WTC11 (cell line): ENCODE results near the gene AGPAT3. TPM values are rescaled to one million over a fixed set of nuclear protein-coding genes. Genes with fewer than 3 reads are reported as not detected.

Experiments
- ATAC-seq: fragments of 200-7000 bp; cut with Tn5 transposase; 2 replicates; pipeline ENCODE4 v1.10.0; 2021; ENCODE audit warnings: mild to moderate bottlenecking, moderate library complexity
- CTCF ChIA-PET: fragments of 300-600 bp; sonication (Branson Sonifier 250); formaldehyde crosslinking; loops from one replicate; lab custom pipeline; 2021; ENCODE audit warnings: antibody characterized with exemption; lab: Charles Lee
- POLR2A ChIA-PET: fragments of 350-600 bp; sonication (Branson Sonifier 250); formaldehyde crosslinking; loops from one replicate; lab custom pipeline; 2021; ENCODE audit warnings: antibody characterized with exemption; lab: Charles Lee
- DNase-seq: peaks from one replicate; pipeline ENCODE4 v3.0.0; 2021; ENCODE audit warnings: low spot score
- H3K27ac Mint-ChIP-seq: 2 replicates; pipeline ENCODE4 v1.8.0; 2021; ENCODE audit warnings: mixed read lengths
- H3K27me3 Mint-ChIP-seq: 2 replicates; pipeline ENCODE4 v1.8.0; 2021; ENCODE audit warnings: low read depth, mild to moderate bottlenecking, moderate library complexity, mixed read lengths
- H3K36me3 Mint-ChIP-seq: 2 replicates; pipeline ENCODE4 v1.8.0; 2021; ENCODE audit warnings: mixed read lengths
- H3K4me1 Mint-ChIP-seq: 2 replicates; pipeline ENCODE4 v1.8.0; 2022; ENCODE audit warnings: mixed read lengths
- H3K4me3 Mint-ChIP-seq: 2 replicates; pipeline ENCODE4 v1.8.0; 2021; ENCODE audit warnings: mild to moderate bottlenecking, moderate library complexity, mixed read lengths
- H3K9me3 Mint-ChIP-seq: 2 replicates; pipeline ENCODE4 v1.8.0; 2021; ENCODE audit warnings: mixed read lengths
- CBFB ChIP-seq: sonication (generic); formaldehyde crosslinking; IDR thresholded peaks from 2 replicates; pipeline ENCODE4 v1.8.1; 2022; ENCODE audit warnings: mild to moderate bottlenecking, low read depth, missing genetic modification reagents
- EMX1 ChIP-seq: fragments of 250-450 bp; sonication (Bioruptor Pico); IDR thresholded peaks from 2 replicates; pipeline ENCODE4 v1.8.0; 2021; ENCODE audit warnings: mild to moderate bottlenecking
- ETV6 ChIP-seq: sonication (generic); formaldehyde crosslinking; IDR thresholded peaks from 2 replicates; pipeline ENCODE4 v1.8.1; 2022; ENCODE audit warnings: mild to moderate bottlenecking, missing genetic modification reagents
- KAT7 ChIP-seq: sonication (generic); formaldehyde crosslinking; IDR thresholded peaks from 2 replicates; pipeline ENCODE4 v1.8.1; 2023; ENCODE audit warnings: missing genetic modification reagents, mild to moderate bottlenecking, borderline replicate concordance
- NFYB ChIP-seq: sonication (generic); formaldehyde crosslinking; conservative IDR thresholded peaks from 2 replicates; pipeline ENCODE4 v1.8.0; 2022; ENCODE audit warnings: low read depth, missing genetic modification reagents
- OVOL2 ChIP-seq: fragments of 250-450 bp; sonication (Bioruptor Pico); IDR thresholded peaks from 2 replicates; pipeline ENCODE4 v1.9.0; 2021; ENCODE audit warnings: mild to moderate bottlenecking, borderline replicate concordance
- TCF7 ChIP-seq: sonication (generic); formaldehyde crosslinking; IDR thresholded peaks from 2 replicates; pipeline ENCODE4 v1.8.0; 2022; ENCODE audit warnings: mild to moderate bottlenecking, low read depth, missing genetic modification reagents, moderate library complexity
- ZNF416 ChIP-seq: fragments of 250-450 bp; sonication (Bioruptor Pico); IDR thresholded peaks from 2 replicates; pipeline ENCODE4 v1.9.0; 2021; ENCODE audit warnings: mild to moderate bottlenecking, inconsistent platforms
- ZNF671 ChIP-seq: fragments of 250-450 bp; sonication (Bioruptor Pico); IDR thresholded peaks from 2 replicates; pipeline ENCODE4 v1.8.0; 2021; ENCODE audit warnings: mild to moderate bottlenecking
- total RNA-seq: library from RNA; stranded (reverse); gene quantifications from 3 replicates; pipeline ENCODE4 v1.2.3, GENCODE V29; 2021
- TF ChIP-seq, protein P1 (sequence below): sonication (generic); formaldehyde crosslinking; IDR thresholded peaks from 2 replicates; pipeline ENCODE4 v1.8.0; 2022; ENCODE audit warnings: missing genetic modification reagents
- TF ChIP-seq, protein P2 (sequence below): sonication (generic); formaldehyde crosslinking; IDR thresholded peaks from 2 replicates; pipeline ENCODE4 v1.8.1; 2023; ENCODE audit warnings: mild to moderate bottlenecking, missing genetic modification reagents, moderate library complexity
- TF ChIP-seq, protein P3 (sequence below): sonication (generic); formaldehyde crosslinking; IDR thresholded peaks from 2 replicates; pipeline ENCODE4 v1.8.0; 2022; ENCODE audit warnings: mild to moderate bottlenecking, missing genetic modification reagents
- TF ChIP-seq, protein P4 (sequence below): sonication (generic); formaldehyde crosslinking; IDR thresholded peaks from 2 replicates; pipeline ENCODE4 v1.8.0; 2022; ENCODE audit warnings: mild to moderate bottlenecking, missing genetic modification reagents
- TF ChIP-seq, protein P5 (sequence below): fragments of 250-450 bp; sonication (Bioruptor Pico); conservative IDR thresholded peaks from 2 replicates; pipeline ENCODE4 v1.9.0; 2021; ENCODE audit warnings: mild to moderate bottlenecking
- TF ChIP-seq, protein P6 (sequence below): sonication (generic); formaldehyde crosslinking; IDR thresholded peaks from 2 replicates; pipeline ENCODE4 v1.8.0; 2023; ENCODE audit warnings: missing genetic modification reagents, mild to moderate bottlenecking, borderline replicate concordance
- TF ChIP-seq, protein P7 (sequence below): sonication (generic); formaldehyde crosslinking; IDR thresholded peaks from 2 replicates; pipeline ENCODE4 v1.8.1; 2022; ENCODE audit warnings: mild to moderate bottlenecking, missing genetic modification reagents, moderate library complexity, borderline replicate concordance
- TF ChIP-seq, protein P8 (sequence below): fragments of 250-450 bp; sonication (Bioruptor Pico); IDR thresholded peaks from 2 replicates; pipeline ENCODE4 v2.1.2; 2022; ENCODE audit warnings: mild to moderate bottlenecking, moderate library complexity

The AGPAT3 gene
- total RNA-seq, 1 experiment from 2014 or later: 5.6 TPM

DNA sequence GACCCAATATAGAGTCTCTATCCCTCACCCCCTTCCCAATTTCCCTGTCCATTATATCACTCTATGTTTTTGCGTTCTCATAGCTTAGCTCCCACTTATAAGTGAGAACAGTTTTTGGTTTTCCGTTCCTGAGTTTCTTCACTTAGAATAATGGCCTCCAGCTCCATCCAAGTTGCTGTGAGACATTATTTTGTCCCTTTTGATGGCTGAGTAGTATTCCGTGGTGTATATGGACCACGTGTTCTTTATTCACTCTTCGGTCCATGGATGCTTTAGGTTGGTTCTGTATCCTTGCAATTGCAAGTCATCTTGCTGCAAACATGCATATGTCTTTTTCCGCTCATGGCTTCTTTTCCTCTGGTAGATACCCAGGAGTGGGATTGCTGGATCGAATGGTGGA lies 54.3 kb downstream of the AGPAT3 start:
- ATAC-seq: no peak
- DNase-seq: no peak
- Mint-ChIP-seq H3K27ac (no peak overlapping the region), H3K36me3 (no peaks in the 10 kb centered on the region), H3K27me3 (no peaks in the 10 kb centered on the region), H3K9me3 (no peaks in the 10 kb centered on the region), H3K4me3 (no peak overlapping the region), H3K4me1 (peaks cover 27% of the 10 kb centered on the region)
- CTCF ChIA-PET: no interaction called here
- TF ChIP-seq ZNF416 (CRISPR knock-in tag) (no peak), ZNF671 (CRISPR knock-in tag) (no peak), TCF7 (no peak), EMX1 (CRISPR knock-in tag) (no peak), OVOL2 (CRISPR knock-in tag) (no peak), NFYB (CRISPR knock-in tag) (no peak), CBFB (CRISPR knock-in tag) (no peak)
- TF ChIP-seq, protein P1, sequence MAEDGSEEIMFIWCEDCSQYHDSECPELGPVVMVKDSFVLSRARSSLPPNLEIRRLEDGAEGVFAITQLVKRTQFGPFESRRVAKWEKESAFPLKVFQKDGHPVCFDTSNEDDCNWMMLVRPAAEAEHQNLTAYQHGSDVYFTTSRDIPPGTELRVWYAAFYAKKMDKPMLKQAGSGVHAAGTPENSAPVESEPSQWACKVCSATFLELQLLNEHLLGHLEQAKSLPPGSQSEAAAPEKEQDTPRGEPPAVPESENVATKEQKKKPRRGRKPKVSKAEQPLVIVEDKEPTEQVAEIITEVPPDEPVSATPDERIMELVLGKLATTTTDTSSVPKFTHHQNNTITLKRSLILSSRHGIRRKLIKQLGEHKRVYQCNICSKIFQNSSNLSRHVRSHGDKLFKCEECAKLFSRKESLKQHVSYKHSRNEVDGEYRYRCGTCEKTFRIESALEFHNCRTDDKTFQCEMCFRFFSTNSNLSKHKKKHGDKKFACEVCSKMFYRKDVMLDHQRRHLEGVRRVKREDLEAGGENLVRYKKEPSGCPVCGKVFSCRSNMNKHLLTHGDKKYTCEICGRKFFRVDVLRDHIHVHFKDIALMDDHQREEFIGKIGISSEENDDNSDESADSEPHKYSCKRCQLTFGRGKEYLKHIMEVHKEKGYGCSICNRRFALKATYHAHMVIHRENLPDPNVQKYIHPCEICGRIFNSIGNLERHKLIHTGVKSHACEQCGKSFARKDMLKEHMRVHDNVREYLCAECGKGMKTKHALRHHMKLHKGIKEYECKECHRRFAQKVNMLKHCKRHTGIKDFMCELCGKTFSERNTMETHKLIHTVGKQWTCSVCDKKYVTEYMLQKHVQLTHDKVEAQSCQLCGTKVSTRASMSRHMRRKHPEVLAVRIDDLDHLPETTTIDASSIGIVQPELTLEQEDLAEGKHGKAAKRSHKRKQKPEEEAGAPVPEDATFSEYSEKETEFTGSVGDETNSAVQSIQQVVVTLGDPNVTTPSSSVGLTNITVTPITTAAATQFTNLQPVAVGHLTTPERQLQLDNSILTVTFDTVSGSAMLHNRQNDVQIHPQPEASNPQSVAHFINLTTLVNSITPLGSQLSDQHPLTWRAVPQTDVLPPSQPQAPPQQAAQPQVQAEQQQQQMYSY (CRISPR knock-in tag): no peak
- TF ChIP-seq, protein P2, sequence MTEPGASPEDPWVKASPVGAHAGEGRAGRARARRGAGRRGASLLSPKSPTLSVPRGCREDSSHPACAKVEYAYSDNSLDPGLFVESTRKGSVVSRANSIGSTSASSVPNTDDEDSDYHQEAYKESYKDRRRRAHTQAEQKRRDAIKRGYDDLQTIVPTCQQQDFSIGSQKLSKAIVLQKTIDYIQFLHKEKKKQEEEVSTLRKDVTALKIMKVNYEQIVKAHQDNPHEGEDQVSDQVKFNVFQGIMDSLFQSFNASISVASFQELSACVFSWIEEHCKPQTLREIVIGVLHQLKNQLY (CRISPR knock-in tag): no peak
- TF ChIP-seq, protein P3, sequence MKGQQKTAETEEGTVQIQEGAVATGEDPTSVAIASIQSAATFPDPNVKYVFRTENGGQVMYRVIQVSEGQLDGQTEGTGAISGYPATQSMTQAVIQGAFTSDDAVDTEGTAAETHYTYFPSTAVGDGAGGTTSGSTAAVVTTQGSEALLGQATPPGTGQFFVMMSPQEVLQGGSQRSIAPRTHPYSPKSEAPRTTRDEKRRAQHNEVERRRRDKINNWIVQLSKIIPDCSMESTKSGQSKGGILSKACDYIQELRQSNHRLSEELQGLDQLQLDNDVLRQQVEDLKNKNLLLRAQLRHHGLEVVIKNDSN (CRISPR knock-in tag): no peak
- TF ChIP-seq, protein P4, sequence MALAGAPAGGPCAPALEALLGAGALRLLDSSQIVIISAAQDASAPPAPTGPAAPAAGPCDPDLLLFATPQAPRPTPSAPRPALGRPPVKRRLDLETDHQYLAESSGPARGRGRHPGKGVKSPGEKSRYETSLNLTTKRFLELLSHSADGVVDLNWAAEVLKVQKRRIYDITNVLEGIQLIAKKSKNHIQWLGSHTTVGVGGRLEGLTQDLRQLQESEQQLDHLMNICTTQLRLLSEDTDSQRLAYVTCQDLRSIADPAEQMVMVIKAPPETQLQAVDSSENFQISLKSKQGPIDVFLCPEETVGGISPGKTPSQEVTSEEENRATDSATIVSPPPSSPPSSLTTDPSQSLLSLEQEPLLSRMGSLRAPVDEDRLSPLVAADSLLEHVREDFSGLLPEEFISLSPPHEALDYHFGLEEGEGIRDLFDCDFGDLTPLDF: no peak
- POLR2A ChIA-PET: no interaction called here

DNA sequence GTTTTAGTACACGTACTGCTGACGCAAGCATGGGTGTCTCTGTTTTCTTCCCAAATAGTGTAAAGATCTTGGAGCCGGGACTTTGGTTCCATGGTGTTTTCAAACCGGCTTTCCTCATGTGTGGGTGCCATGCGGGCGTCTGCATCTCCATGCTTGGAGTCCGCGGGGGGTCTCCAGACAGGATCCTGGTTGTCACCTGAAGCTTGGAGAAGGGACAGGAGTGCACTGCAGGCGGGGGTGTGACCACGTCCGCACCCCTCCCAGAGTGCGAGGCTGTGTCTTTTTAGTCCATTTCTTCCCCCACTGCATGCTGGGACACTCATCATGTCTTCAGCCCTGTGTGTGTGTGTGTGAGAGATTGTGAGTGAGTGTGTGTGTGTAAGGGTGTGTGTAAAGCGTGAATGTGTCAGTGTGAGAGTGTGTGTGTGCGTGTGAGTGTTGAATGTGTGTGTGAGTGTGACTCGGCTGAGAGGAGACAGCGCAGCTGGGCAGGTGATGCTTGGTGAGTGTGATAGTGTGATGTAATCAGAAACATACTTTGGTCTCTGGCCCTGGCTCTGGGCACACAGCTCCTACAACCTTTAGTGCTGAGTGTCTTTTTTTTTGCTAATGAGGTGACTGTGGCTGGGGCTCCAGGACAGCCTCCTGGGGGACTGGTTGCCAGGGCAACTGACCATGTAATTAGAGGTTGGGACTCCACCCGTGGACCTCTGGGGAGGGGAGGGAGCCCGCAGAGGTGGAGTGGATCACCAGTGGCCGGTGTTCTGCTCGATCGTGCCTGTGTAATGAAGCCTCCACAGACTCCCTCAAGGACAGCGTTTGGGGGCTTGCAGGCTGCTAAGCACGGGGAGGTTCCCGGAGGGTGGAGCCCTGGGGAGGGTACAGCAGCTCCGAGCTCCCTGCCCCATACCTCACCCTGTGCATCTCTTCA lies 55.1 kb downstream of the AGPAT3 start:
- ChIA-PET CTCF (interaction anchor here (0.7 to 4.0 kb wide), 2 partner anchors 19 to 217 kb away, joined by 3 to 16 read pairs; no protein-coding TSS in a partner anchor), POLR2A (no interaction called here)
- Mint-ChIP-seq H3K9me3 (no peaks in the 10 kb centered on the region), H3K27me3 (no peaks in the 10 kb centered on the region), H3K27ac (peak overlapping the region; percentile 17; the same call in 1 of the 2 replicates), H3K36me3 (no peaks in the 10 kb centered on the region), H3K4me1 (peaks cover 27% of the 10 kb centered on the region), H3K4me3 (no peak overlapping the region)
- DNase-seq (no peak), ATAC-seq (peak; percentile 33; the same call in 1 of the 2 replicates)
- TF ChIP-seq, protein P5, sequence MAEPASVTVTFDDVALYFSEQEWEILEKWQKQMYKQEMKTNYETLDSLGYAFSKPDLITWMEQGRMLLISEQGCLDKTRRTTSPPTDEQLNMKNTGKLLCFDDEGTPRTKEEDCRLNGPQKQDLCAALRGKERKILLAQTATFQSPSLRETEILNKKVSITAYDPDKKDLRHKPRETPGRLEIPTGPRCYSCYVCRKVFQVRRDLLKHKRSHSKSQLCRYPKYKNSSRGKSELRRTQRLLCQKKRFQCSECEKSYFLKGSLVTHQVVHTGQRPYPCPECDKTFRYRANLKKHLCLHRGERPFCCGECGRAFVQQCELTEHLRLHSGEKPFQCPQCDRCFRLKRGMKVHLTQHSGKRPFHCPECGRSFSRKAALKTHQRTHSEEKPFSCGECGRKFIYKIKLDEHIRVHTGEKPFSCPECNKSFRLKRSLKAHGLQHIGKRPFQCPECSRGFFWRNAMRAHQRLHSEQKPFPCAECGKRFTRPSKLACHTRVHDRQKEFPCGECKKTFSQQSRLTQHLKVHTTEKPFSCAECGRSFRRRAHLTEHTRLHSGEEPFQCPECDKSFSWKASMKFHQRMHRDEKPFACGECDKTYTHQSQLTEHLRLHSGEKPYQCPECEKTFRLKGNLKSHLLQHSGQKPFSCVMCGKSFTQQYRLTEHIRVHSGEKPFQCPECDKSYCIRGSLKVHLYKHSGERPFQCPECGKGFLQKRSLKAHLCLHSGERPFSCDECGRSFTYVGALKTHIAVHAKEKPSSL (CRISPR knock-in tag): no peak
- no peak for TF ChIP-seq ZNF671 (CRISPR knock-in tag)
- TF ChIP-seq, protein P6, sequence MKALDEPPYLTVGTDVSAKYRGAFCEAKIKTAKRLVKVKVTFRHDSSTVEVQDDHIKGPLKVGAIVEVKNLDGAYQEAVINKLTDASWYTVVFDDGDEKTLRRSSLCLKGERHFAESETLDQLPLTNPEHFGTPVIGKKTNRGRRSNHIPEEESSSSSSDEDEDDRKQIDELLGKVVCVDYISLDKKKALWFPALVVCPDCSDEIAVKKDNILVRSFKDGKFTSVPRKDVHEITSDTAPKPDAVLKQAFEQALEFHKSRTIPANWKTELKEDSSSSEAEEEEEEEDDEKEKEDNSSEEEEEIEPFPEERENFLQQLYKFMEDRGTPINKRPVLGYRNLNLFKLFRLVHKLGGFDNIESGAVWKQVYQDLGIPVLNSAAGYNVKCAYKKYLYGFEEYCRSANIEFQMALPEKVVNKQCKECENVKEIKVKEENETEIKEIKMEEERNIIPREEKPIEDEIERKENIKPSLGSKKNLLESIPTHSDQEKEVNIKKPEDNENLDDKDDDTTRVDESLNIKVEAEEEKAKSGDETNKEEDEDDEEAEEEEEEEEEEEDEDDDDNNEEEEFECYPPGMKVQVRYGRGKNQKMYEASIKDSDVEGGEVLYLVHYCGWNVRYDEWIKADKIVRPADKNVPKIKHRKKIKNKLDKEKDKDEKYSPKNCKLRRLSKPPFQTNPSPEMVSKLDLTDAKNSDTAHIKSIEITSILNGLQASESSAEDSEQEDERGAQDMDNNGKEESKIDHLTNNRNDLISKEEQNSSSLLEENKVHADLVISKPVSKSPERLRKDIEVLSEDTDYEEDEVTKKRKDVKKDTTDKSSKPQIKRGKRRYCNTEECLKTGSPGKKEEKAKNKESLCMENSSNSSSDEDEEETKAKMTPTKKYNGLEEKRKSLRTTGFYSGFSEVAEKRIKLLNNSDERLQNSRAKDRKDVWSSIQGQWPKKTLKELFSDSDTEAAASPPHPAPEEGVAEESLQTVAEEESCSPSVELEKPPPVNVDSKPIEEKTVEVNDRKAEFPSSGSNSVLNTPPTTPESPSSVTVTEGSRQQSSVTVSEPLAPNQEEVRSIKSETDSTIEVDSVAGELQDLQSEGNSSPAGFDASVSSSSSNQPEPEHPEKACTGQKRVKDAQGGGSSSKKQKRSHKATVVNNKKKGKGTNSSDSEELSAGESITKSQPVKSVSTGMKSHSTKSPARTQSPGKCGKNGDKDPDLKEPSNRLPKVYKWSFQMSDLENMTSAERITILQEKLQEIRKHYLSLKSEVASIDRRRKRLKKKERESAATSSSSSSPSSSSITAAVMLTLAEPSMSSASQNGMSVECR (CRISPR knock-in tag): no peak
- TF ChIP-seq, protein P7, sequence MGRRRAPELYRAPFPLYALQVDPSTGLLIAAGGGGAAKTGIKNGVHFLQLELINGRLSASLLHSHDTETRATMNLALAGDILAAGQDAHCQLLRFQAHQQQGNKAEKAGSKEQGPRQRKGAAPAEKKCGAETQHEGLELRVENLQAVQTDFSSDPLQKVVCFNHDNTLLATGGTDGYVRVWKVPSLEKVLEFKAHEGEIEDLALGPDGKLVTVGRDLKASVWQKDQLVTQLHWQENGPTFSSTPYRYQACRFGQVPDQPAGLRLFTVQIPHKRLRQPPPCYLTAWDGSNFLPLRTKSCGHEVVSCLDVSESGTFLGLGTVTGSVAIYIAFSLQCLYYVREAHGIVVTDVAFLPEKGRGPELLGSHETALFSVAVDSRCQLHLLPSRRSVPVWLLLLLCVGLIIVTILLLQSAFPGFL: no peak
- TF ChIP-seq, protein P8, sequence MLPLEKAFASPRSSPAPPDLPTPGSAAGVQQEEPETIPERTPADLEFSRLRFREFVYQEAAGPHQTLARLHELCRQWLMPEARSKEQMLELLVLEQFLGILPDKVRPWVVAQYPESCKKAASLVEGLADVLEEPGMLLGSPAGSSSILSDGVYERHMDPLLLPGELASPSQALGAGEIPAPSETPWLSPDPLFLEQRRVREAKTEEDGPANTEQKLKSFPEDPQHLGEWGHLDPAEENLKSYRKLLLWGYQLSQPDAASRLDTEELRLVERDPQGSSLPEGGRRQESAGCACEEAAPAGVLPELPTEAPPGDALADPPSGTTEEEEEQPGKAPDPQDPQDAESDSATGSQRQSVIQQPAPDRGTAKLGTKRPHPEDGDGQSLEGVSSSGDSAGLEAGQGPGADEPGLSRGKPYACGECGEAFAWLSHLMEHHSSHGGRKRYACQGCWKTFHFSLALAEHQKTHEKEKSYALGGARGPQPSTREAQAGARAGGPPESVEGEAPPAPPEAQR (CRISPR knock-in tag): no peak
- no peak for TF ChIP-seq NFYB (CRISPR knock-in tag)
- TF ChIP-seq KAT7 (CRISPR knock-in tag): no peak
- no peak for TF ChIP-seq ETV6 (CRISPR knock-in tag)
